Amygdala (tissue), 56 donors: ENCODE results near the gene E2F8.

ENCODE experiments used
- DNase-seq, 56 donors: peaks; one replicate each; lab custom pipeline; 2025; lab: John Stamatoyannopoulos, UW

Gene E2F8

GRCh38 chr11:19194620-19195308 is 46.0 kb downstream of the E2F8 start:
- DNase-seq, result no peak

- no peak for DNase-seq
Observed at GRCh38 chr11:19193916-19194315, 46.8 kb downstream of the E2F8 start.

GRCh38 chr11:19191530-19192169 is 49.1 kb downstream of the E2F8 start:
- no peak for DNase-seq

GRCh38 chr11:19187833-19188258 is 52.9 kb downstream of the E2F8 start:
- peak in 32 of 56 donors; percentile 2 to 67 (median 22) for DNase-seq

GRCh38 chr11:19187114-19187832 is 53.5 kb downstream of the E2F8 start:
- peak in 4 of 56 donors; percentile 6 to 46 (median 14) for DNase-seq

GRCh38 chr11:19185516-19186052 is 55.2 kb downstream of the E2F8 start:
- DNase-seq, result no peak

GRCh38 chr11:19185036-19185435 is 55.7 kb downstream of the E2F8 start:
- DNase-seq, result no peak

- DNase-seq, result no peak
Observed at GRCh38 chr11:19183646-19184045, 57.1 kb downstream of the E2F8 start.

- no peak for DNase-seq
Observed at GRCh38 chr11:19181531-19182261, 59.0 kb downstream of the E2F8 start.

- no peak for DNase-seq
Observed at GRCh38 chr11:19176629-19177186, 64.0 kb downstream of the E2F8 start.
